HG02973 (cell line): ENCODE data around the gene RNPEP.
"Not testable (repeated sequence)": the region's sequence is repeated elsewhere in the genome, so short reads cannot be mapped to it uniquely, and the experiment has no call there.

Experiments
- ATAC-seq: cut with Tn5 transposase; IDR thresholded peaks from one replicate; pipeline ENCODE4 v1.9.1; 2021; ENCODE audit warnings: moderate library complexity; ENCODE audit not compliant: unreplicated experiment

The RNPEP gene

GRCh38 chr1:201955729-201956143, 26.7 kb upstream of the RNPEP start:
- no peak for ATAC-seq

- no peak for ATAC-seq
These were observed 24.1 kb upstream of the RNPEP start for GRCh38 chr1:201958348-201958747.

GRCh38 chr1:201962382-201962781, 20.1 kb upstream of the RNPEP start:
- not testable (repeated sequence) for ATAC-seq

- ATAC-seq: no peak
These were observed 18.2 kb upstream of the RNPEP start for GRCh38 chr1:201964261-201964660.

- ATAC-seq: no peak
These were observed 16.3 kb upstream of the RNPEP start for GRCh38 chr1:201966171-201966570.

- no peak for ATAC-seq
These were observed 14.1 kb upstream of the RNPEP start for GRCh38 chr1:201968202-201968925.

GRCh38 chr1:201970334-201971159, 11.9 kb upstream of the RNPEP start:
- ATAC-seq: no peak

- no peak for ATAC-seq
These were observed 296 bp upstream of the RNPEP start for GRCh38 chr1:201982082-201982622.

GRCh38 chr1:201983380-201983805, 945 bp downstream of the RNPEP start:
- peak; percentile 28 for ATAC-seq

GRCh38 chr1:201984446-201984845, 2.0 kb downstream of the RNPEP start:
- no peak for ATAC-seq

GRCh38 chr1:201985355-201985754, 2.9 kb downstream of the RNPEP start:
- no peak for ATAC-seq

- ATAC-seq: no peak
These were observed 6.2 kb downstream of the RNPEP start for GRCh38 chr1:201988601-201989000.

- ATAC-seq: no peak
These were observed 7.1 kb downstream of the RNPEP start for GRCh38 chr1:201989354-201990128.

GRCh38 chr1:201990427-201990826, 8.0 kb downstream of the RNPEP start:
- ATAC-seq: no peak

GRCh38 chr1:201999625-202000238, 17.3 kb downstream of the RNPEP start:
- no peak for ATAC-seq

GRCh38 chr1:202002507-202002906, 20.1 kb downstream of the RNPEP start:
- ATAC-seq: no peak

GRCh38 chr1:202004711-202005110, 22.3 kb downstream of the RNPEP start:
- ATAC-seq: no peak

GRCh38 chr1:202005958-202006357, 23.5 kb downstream of the RNPEP start:
- no peak for ATAC-seq

GRCh38 chr1:202007304-202007703, 24.9 kb downstream of the RNPEP start:
- no peak for ATAC-seq

- ATAC-seq: no peak
These were observed 25.5 kb downstream of the RNPEP start for GRCh38 chr1:202007805-202008489.
